GM12878 (cell line): Measurements from ENCODE around the gene STYXL1. TPM values are rescaled to one million over a fixed set of nuclear protein-coding genes. Genes with fewer than 3 reads are reported as not detected.

Source experiments
- ATAC-seq: fragments of 200-7000 bp; cut with Tn5 transposase; 3 replicates; pipeline ENCODE4 v1.9.1; 2020; ENCODE audit warnings: mild to moderate bottlenecking, moderate library complexity
- BruUV-seq: library from RNA; stranded (reverse); fragments of 400-500 nt; replicated peaks from 2 replicates; lab custom pipeline; 2021; lab: Mats Ljungman, UMichigan
- CTCF ChIA-PET: fragments of 300-600 bp; sonication (Branson Sonifier 250); formaldehyde crosslinking; extraction: SDS; loops from one replicate; lab custom pipeline; 2021; ENCODE audit warnings: inconsistent platforms; lab: Yijun Ruan, JAX
- POLR2A ChIA-PET: fragments of 350-600 bp; formaldehyde crosslinking; extraction: SDS; loops from one replicate; lab custom pipeline; 2021; ENCODE audit warnings: inconsistent platforms; lab: Charles Lee
- RAD21 ChIA-PET: fragments of 300-600 bp; sonication (Branson Sonifier 250); formaldehyde crosslinking; loops from one replicate; lab custom pipeline; 2023; ENCODE audit warnings: antibody characterized with exemption; ENCODE audit not compliant: unreplicated experiment; lab: Charles Lee
- SMC1A ChIA-PET: fragments of 300-600 bp; sonication (Branson Sonifier 250); formaldehyde crosslinking; loops from one replicate; lab custom pipeline; 2023; ENCODE audit not compliant: unreplicated experiment, uncharacterized antibody; lab: Charles Lee
- DNase-seq: peaks from one replicate; pipeline ENCODE4 v3.0.0-alpha.2; 2011; ENCODE audit warnings: low read depth, low spot score
- FAIRE-seq: peaks from 3 replicates; lab custom pipeline; 2011; peaks lifted over from hg19 to GRCh38; lab: Jason Lieb, UNC
- H2AFZ ChIP-seq: 2 replicates; pipeline ENCODE4 v1.6.0; 2011; ENCODE audit warnings: low read depth, low read length, control low read depth; ENCODE audit not compliant: control insufficient read depth
- H3K27ac ChIP-seq: 2 replicates; pipeline ENCODE4 v1.5.1; 2011; ENCODE audit warnings: control low read depth; ENCODE audit not compliant: control insufficient read depth, insufficient read depth
- H3K27me3 ChIP-seq, 2 experiments: replicated peaks in 1 of 2; 2 replicates each; pipeline versions ENCODE4 v1.6.0 to v1.6.1; 2011; ENCODE audit warnings: low read length in 1 of 2; ENCODE audit not compliant: control insufficient read depth in 2 of 2, insufficient read depth in 2 of 2
- H3K36me3 ChIP-seq, 2 experiments: 2 replicates each; pipeline ENCODE4 v1.5.1; 2011; ENCODE audit warnings: low read length in 1 of 2; ENCODE audit not compliant: control insufficient read depth in 2 of 2, insufficient read depth in 2 of 2
- H3K4me1 ChIP-seq: 2 replicates; pipeline ENCODE4 v1.6.1; 2011; ENCODE audit warnings: mild to moderate bottlenecking, low read length, moderate library complexity, mixed read lengths; ENCODE audit not compliant: control insufficient read depth, insufficient read depth
- H3K4me2 ChIP-seq: 2 replicates; pipeline ENCODE4 v1.6.0; 2011; ENCODE audit warnings: control low read depth; ENCODE audit not compliant: control insufficient read depth, insufficient read depth
- H3K4me3 ChIP-seq: fragments of 200-600 bp; sonication (generic); 2 replicates; pipeline ENCODE4 v1.5.1; 2016
- H3K79me2 ChIP-seq: 2 replicates; pipeline ENCODE4 v1.6.0; 2011; ENCODE audit warnings: low read length; ENCODE audit not compliant: control insufficient read depth, insufficient read depth
- H3K9ac ChIP-seq: 2 replicates; pipeline ENCODE4 v1.8.0; 2011; ENCODE audit warnings: low read length, control low read depth, mixed read lengths; ENCODE audit not compliant: control insufficient read depth, insufficient read depth
- H3K9me3 ChIP-seq: replicated peaks from 3 replicates; pipeline ENCODE4 v1.5.1; 2011; ENCODE audit warnings: mild to moderate bottlenecking, low read length; ENCODE audit not compliant: control insufficient read depth, insufficient read depth
- H4K20me1 ChIP-seq: 2 replicates; pipeline ENCODE4 v1.6.0; 2011; ENCODE audit not compliant: control insufficient read depth, insufficient read depth
- ESRRA ChIP-seq: IDR thresholded peaks from 2 replicates; pipeline ENCODE4 v1.6.1; 2012; ENCODE audit warnings: mild to moderate bottlenecking, low read length, improper control_type of control experiment
- MEF2A ChIP-seq: IDR thresholded peaks from 2 replicates; pipeline ENCODE4 v1.6.1; 2011; ENCODE audit warnings: low read depth, mild to moderate bottlenecking, low read length, moderate library complexity; ENCODE audit not compliant: insufficient read depth
- RFX5 ChIP-seq: IDR thresholded peaks from 2 replicates; pipeline ENCODE4 v1.6.1; 2011; ENCODE audit warnings: low read depth, low read length, improper control_type of control experiment
- SREBF2 ChIP-seq: IDR thresholded peaks from 2 replicates; pipeline ENCODE4 v1.6.1; 2012; ENCODE audit warnings: mild to moderate bottlenecking, low read length
- SUZ12 ChIP-seq: fragments of 200-600 bp; sonication (generic); IDR thresholded peaks from one replicate; pipeline ENCODE4 v1.6.1; 2018; ENCODE audit warnings: antibody characterized with exemption, mild to moderate bottlenecking; ENCODE audit not compliant: unreplicated experiment
- TCF7 ChIP-seq: IDR thresholded peaks from 2 replicates; pipeline ENCODE4 v1.6.1; 2014; ENCODE audit warnings: antibody characterized with exemption, borderline replicate concordance
- ZNF274 ChIP-seq: IDR thresholded peaks from one replicate; pipeline ENCODE4 v1.8.0; 2011; ENCODE audit not compliant: insufficient read length, insufficient read depth
- WGBS: methylation state at CpG from one replicate; pipeline ENCODE4 v1.1.6; 2016; ENCODE audit warnings: low lambda C conversion rate; ENCODE audit not compliant: insufficient replicate concordance, insufficient coverage; ENCODE audit errors: missing lambda C conversion rate; 5-methylcytosine and 5-hydroxymethylcytosine counted together
- in situ Hi-C: fragments of 300-500 bp; cut with MboI; formaldehyde crosslinking; loops from 9 replicates; pipeline ENCODE4 v1.14.3; 2018; ENCODE audit warnings: mixed read lengths
- intact Hi-C: fragments of 100-400 bp; cut with micrococcal nuclease; formaldehyde crosslinking; loops from one replicate; pipeline ENCODE4 v1.14.2; 2022; ENCODE audit not compliant: unreplicated experiment
- polyA plus RNA-seq, 11 experiments: library from polyadenylated mRNA; depleted of rRNA in 4 of 11; unstranded in 6 of 11; stranded (reverse) in 5 of 11; fragments of >200 nt; fragmentation: Nextera tagmentation in 4 of 11; fragmentation: Illumina TruSeq in 1 of 11; extraction: Ambion mirVana in 4 of 11; extraction: Trizol in 1 of 11; gene quantifications; 1 replicate in 1 of 11; 2 replicates in 10 of 11; pipeline versions ENCODE4 v1.2.1 to v1.2.3, GENCODE V29; 2011 to 2016; ENCODE audit warnings: inconsistent platforms in 2 of 11, missing spikeins in 2 of 11, low read depth in 1 of 11
- total RNA-seq, 4 experiments: library from RNA; depleted of rRNA in 3 of 4; stranded (reverse); fragments of >200 nt in 3 of 4; fragmentation: Illumina TruSeq in 1 of 4; extraction: Trizol in 1 of 4; gene quantifications; 2 replicates each; pipeline versions ENCODE4 v1.2.1 to v1.2.3, GENCODE V29; 2013 to 2021
- TF ChIP-seq, protein P1 (sequence below): IDR thresholded peaks from 2 replicates; pipeline ENCODE4 v1.6.1; 2011; ENCODE audit warnings: borderline replicate concordance, low read depth, mild to moderate bottlenecking, moderate library complexity, mixed read lengths, low read length; ENCODE audit not compliant: insufficient read depth; ENCODE audit errors: extremely low read length
- TF ChIP-seq, protein P2 (sequence below): fragments of 450-650 bp; IDR thresholded peaks from 2 replicates; pipeline ENCODE4 v1.6.1; 2017; ENCODE audit warnings: mild to moderate bottlenecking, low read depth, inconsistent platforms; ENCODE audit not compliant: poor library complexity, severe bottlenecking
- TF ChIP-seq, protein P3 (sequence below): fragments of 450-650 bp; formaldehyde crosslinking; IDR thresholded peaks from 2 replicates; pipeline ENCODE4 v1.4.0; 2022; ENCODE audit warnings: mild to moderate bottlenecking, moderate library complexity

Gene STYXL1
- total and polyA plus RNA-seq, 10 of the 15 experiments (the other 5 are each of a cell fraction or from before 2014, with no cell fraction given), result 18.4 to 65.9 (median 40.7) TPM

DNA sequence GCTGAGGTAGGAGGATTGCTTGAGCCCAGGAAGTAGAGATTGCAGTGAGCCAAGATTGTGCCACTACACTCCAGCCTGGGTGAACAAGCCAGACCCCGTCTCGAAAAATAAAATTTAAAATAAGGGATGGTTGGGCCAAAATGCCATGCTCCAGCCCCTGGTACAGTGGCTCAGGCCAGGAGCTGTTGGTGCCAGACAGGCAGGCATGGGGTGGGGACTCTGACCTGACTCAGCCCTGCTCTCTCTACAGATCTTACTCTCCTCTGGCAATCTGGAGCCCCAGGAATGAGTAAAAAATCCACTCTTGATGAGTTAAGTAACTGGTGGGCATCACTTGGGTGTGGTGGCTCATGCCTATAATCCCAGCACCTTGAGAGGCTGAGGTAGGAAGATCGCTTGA, 45.0 kb downstream of the STYXL1 start (continued):
- no peak for TF ChIP-seq RFX5
- no peak for TF ChIP-seq SUZ12
- TF ChIP-seq, all 136 proteins: peak for 0

- Histone ChIP-seq H2AFZ (no peak overlapping the region), H3K27me3 (no peaks in the 10 kb centered on the region), H3K36me3 (peaks cover 3 to 8% of the 10 kb centered on the region in 2 experiments; a peak in 2 of 4 replicates), H3K9me3 (no peaks in the 10 kb centered on the region), H3K4me2 (no peak overlapping the region), H3K27ac (no peak overlapping the region), H3K79me2 (no peaks in the 10 kb centered on the region), H3K4me3 (no peak overlapping the region), H3K4me1 (no peaks in the 10 kb centered on the region), H4K20me1 (no peaks in the 10 kb centered on the region), H3K9ac (no peak overlapping the region)
- FAIRE-seq, result no peak
- ATAC-seq, result no peak
- BruUV-seq, result no TSS peak
- no peak for TF ChIP-seq MEF2A
- TF ChIP-seq, protein P1, sequence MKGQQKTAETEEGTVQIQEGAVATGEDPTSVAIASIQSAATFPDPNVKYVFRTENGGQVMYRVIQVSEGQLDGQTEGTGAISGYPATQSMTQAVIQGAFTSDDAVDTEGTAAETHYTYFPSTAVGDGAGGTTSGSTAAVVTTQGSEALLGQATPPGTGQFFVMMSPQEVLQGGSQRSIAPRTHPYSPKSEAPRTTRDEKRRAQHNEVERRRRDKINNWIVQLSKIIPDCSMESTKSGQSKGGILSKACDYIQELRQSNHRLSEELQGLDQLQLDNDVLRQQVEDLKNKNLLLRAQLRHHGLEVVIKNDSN, result no peak
- TF ChIP-seq ZNF274, result no peak
- TF ChIP-seq SREBF2, result no peak
- TF ChIP-seq, protein P2, sequence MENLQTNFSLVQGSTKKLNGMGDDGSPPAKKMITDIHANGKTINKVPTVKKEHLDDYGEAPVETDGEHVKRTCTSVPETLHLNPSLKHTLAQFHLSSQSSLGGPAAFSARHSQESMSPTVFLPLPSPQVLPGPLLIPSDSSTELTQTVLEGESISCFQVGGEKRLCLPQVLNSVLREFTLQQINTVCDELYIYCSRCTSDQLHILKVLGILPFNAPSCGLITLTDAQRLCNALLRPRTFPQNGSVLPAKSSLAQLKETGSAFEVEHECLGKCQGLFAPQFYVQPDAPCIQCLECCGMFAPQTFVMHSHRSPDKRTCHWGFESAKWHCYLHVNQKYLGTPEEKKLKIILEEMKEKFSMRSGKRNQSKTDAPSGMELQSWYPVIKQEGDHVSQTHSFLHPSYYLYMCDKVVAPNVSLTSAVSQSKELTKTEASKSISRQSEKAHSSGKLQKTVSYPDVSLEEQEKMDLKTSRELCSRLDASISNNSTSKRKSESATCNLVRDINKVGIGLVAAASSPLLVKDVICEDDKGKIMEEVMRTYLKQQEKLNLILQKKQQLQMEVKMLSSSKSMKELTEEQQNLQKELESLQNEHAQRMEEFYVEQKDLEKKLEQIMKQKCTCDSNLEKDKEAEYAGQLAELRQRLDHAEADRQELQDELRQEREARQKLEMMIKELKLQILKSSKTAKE, result no peak
- TF ChIP-seq, protein P3, sequence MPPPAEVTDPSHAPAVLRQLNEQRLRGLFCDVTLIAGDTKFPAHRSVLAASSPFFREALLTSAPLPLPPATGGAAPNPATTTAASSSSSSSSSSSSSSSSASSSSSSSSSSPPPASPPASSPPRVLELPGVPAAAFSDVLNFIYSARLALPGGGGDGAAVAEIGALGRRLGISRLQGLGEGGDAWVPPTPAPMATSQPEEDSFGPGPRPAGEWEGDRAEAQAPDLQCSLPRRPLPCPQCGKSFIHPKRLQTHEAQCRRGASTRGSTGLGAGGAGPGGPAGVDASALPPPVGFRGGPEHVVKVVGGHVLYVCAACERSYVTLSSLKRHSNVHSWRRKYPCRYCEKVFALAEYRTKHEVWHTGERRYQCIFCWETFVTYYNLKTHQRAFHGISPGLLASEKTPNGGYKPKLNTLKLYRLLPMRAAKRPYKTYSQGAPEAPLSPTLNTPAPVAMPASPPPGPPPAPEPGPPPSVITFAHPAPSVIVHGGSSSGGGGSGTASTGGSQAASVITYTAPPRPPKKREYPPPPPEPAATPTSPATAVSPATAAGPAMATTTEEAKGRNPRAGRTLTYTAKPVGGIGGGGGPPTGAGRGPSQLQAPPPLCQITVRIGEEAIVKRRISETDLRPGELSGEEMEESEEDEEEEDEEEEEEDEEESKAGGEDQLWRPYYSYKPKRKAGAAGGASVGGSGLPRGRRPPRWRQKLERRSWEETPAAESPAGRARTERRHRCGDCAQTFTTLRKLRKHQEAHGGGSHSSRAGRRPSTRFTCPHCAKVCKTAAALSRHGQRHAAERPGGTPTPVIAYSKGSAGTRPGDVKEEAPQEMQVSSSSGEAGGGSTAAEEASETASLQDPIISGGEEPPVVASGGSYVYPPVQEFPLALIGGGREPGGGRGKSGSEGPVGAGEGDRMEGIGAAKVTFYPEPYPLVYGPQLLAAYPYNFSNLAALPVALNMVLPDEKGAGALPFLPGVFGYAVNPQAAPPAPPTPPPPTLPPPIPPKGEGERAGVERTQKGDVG (CRISPR knock-in tag), result no peak
- no peak for TF ChIP-seq ESRRA
- no peak for TF ChIP-seq TCF7
- TF ChIP-seq SUZ12, result no peak
- CTCF ChIA-PET, result no interaction called here
- intact Hi-C loops (no loop called here), in situ Hi-C loops (no loop called here)
- DNase-seq, result no peak
- WGBS, result 81% methylated on average over 6 of the region's 6 CpGs
- SMC1A ChIA-PET, result no interaction called here
- POLR2A ChIA-PET, result no interaction called here
- RAD21 ChIA-PET, result no interaction called here
These were observed 45.7 kb downstream of the STYXL1 start for GRCh38 chr7:76002139-76002538.
